GM19372 (cell line): ENCODE measurements around the gene MMP10.
A peak's percentile ranks its signal among the peaks of the same experiment; 100 is the strongest.

Experiments
- ATAC-seq: cut with Tn5 transposase; IDR thresholded peaks from one replicate; pipeline ENCODE4 v1.9.1; 2021; ENCODE audit warnings: mild to moderate bottlenecking, low read depth, moderate library complexity; ENCODE audit not compliant: unreplicated experiment

Gene MMP10

DNA sequence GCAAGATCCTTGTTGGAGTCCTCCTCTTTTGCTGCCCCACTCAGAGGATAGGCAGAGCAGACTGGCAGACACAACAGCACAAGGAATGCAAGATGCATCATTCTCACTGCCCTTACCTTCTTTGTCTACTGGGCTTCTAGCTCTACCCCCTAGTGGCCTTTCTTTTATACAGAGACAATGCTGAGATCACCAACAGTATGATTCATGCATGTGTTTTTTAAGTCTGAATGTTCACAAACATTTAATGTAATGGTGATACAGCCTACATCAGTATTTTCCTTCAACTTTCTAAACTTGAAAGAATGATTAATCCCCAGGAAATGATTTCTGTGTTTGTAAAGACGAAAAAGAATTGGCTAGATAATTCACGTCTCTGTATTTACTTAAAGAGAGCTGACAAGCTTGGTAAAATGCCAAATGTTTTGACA is at the start of gene MMP10:
TSS of gene MMP10 (minus strand) at position 138 of the 428 bp plus-strand sequence. CDS start at position 101, 37 bp downstream.
- no peak for ATAC-seq

DNA sequence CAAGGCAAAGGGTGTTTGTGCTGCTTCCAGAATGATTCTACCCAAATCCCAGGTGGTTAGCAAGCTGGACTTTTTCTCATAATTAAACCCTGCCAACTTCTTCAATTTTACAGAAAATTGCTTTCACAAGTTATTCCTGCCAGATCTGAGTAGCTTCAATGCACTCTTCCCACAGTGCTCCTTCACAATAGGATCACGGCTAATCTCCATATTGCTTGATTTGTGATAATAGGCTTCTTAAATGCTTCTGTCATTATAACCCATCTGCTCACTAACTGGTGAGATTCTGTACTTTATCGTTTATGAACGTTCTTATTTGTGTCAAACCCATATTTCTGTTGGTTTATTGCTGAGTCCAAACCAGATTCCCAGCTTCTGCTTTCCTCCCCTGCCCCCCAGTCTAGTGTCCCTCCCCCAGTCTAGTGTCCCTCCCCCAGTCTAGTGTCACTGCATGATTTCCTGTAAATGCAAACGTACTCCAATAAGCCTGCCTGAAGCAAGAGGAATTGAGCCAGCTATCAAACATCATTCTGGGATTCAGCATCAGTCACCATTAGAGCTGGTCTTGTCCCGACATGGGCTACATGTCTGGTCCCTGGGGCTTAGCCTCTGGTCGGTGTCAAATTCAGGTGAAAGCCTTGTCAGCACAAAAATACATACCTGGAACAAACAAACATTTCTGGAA is 49.0 kb upstream of the MMP10 start:
- no peak for ATAC-seq

DNA sequence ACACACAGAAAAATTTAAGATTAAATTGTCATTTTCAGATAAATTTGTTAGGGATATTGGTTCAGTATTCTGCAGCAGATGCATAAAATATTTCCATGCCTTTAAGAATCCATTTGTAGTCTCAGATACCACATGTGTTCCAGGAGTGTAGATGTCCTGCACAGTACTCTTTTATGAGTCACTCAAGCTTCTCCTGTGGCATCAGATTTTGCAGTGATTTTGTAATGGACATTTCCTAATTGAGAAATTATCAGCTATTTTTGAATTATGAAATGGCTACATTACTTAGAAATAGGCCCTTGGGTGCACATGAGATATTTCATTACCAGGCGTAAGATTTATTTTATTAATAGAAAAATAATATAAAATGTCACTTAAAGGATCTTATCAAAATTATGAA is 44.1 kb upstream of the MMP10 start:
- ATAC-seq = no peak

GRCh38 chr11:102819491-102819890 is 39.1 kb upstream of the MMP10 start:
- ATAC-seq = no peak

- no peak for ATAC-seq
Measured at GRCh38 chr11:102813484-102813883, 33.1 kb upstream of the MMP10 start.

GRCh38 chr11:102812188-102812587 is 31.8 kb upstream of the MMP10 start:
- no peak for ATAC-seq

GRCh38 chr11:102810950-102811660 is 30.7 kb upstream of the MMP10 start:
- no peak for ATAC-seq

DNA sequence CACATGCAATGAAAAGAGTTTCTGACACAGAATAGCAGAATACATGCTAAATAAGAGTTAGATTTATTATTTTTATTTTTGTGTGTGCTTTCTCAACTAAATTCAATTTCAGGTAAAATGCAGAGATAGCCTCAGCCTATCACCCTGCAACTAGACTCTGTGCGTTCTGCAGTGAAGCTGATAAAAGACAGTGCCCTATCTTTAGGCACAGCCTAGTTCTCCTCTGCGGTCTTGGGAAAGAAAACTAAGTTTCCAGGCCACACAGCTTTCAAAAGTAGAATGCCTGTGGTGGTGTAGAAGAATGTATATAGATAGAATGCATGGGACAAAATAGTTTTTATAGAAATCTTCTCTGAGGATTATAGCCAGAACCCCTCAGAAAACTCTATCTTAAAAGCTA is 29.5 kb upstream of the MMP10 start:
- ATAC-seq = no peak

DNA sequence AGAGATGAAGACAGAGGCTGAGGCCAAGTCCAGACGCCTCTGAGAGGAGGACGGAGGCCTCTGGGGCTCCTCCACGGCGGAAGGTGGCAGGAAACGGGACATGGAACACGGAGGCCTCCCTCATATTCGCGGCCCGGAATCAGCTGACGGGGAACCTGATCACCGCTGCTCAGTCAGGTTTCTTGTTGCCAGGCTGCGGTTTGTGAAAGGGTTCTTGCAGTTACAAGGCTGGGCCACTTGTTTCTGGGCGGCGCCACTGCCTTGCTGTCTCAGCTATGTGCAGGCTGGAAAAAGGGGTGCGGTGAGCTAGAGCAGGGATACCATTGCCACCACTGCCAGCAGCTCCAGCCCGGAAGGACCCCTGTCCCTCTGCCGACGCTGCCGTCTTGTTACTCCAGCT is 27.5 kb upstream of the MMP10 start:
- no peak for ATAC-seq

GRCh38 chr11:102806296-102806695 is 25.9 kb upstream of the MMP10 start:
- ATAC-seq = no peak

- no peak for ATAC-seq
Measured at GRCh38 chr11:102802341-102802740, 21.9 kb upstream of the MMP10 start.

- no peak for ATAC-seq
Measured at GRCh38 chr11:102800767-102801166, 20.3 kb upstream of the MMP10 start.

GRCh38 chr11:102799681-102800340 is 19.4 kb upstream of the MMP10 start:
- ATAC-seq = no peak

- no peak for ATAC-seq
Measured at GRCh38 chr11:102798012-102798746, 17.8 kb upstream of the MMP10 start, which contains the start of gene MMP1. Gene MMP1 (minus strand): TSS chr11:102798160. CDS start chr11:102798092, 68 bp downstream.

DNA sequence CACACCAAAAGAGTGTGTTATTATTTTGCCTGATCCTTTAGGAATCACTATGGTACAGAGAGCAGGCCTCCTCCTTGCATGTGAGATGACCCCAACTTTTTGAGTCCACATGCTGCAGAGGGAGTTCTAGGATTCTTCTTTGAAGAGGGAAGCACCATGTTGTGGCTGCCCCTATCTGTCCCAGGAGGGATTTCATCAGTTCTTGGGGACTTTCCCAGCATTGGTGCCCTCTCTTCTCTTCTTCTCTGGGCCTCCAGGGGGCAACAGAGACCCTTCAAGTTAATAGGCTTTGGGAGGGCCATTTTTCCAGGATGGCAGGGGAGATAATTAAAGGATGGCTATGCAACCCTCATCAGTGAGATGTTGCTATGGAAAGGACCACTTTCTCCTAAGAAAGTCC is 14.0 kb upstream of the MMP10 start:
- ATAC-seq = peak; percentile 90

GRCh38 chr11:102793677-102794290 is 13.4 kb upstream of the MMP10 start:
- ATAC-seq = no peak

DNA sequence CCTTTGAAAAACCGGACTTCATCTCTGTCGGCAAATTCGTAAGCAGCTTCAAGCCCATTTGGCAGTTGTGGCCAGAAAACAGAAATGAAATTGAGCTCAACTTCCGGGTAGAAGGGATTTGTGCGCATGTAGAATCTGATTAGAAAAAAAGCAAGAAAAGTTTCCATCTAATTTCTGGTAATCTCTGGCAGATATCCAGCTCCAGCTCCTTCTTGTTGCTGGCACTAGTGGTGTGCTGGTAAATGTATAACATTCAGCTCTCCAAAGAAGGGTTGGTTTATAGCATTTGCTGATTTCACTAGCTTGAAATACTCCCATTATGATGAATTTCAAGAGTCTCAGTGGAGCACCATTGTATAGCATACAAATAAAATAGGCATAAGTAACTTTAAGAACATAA is 12.2 kb upstream of the MMP10 start:
- no peak for ATAC-seq

DNA sequence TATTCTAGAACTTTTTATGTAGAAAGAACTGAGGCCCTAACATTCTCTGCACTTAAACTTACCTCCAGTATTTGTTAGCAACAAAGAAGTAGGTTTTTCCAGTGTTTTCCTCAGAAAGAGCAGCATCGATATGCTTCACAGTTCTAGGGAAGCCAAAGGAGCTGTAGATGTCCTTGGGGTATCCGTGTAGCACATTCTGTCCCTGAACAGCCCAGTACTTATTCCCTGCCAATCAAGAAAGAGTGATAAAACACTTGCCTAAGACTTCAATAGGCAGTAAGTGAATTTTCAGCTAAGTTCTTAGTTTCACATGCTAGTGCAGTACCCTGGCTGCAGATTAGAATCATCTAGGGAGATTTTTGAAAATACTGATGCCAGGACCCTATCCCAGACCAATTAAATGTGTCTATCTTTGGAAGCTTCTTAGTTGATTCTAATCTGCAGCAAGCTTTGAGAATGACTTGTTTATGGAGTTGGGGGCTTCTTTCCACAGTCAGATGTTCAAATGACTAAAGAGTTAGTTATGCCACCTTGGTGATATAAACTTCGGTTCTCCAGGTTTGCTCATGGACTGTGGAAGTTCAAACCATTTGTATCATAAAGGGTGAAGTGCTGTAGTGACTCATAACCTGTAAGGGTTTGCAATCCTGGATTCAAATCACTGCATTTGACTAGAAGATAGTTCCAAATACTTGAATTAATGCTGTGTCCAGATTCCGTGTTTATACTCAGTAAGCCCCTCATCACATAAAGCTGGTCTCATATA is 11.0 kb upstream of the MMP10 start:
- ATAC-seq = no peak

DNA sequence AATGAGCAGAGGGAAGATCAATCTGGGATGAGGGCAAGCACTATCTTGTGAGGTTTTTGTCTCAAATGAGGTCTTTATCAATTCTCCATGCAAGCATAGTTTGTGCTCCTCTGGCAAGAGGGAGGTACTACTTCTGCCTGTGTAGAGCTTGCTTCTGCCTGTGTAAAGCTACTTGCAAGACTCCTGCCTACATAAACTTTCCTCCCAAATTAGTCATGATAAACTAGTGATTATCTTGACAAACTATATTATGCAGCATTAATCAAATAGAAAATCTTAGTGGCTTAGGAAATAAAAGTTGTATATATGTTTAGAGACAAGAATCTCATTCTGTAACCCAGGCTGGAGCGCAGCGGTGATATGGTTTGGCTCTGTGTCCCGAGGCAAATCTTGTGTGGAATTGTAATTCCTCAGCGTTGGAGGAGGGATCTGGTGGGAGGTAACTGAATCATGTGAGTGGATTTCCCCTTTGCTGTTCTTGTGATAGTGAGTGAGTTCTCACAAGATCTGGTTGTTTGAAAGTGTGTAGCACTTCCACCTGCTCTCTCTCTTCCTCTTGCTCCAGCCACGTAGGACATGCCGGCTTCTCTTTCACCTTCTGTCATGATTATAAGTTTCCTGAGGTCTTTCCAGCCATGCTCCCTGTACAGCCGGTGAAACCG is 8.0 kb upstream of the MMP10 start:
- no peak for ATAC-seq
